HG02852 (cell line): Measurements from ENCODE around the gene CSTPP1.
"Not testable (repeated sequence)": the region's sequence is repeated elsewhere in the genome, so short reads cannot be mapped to it uniquely, and the experiment has no call there.

Experiments used
- ATAC-seq: cut with Tn5 transposase; IDR thresholded peaks from one replicate; pipeline ENCODE4 v1.9.1; 2021; ENCODE audit warnings: mild to moderate bottlenecking, moderate library complexity; ENCODE audit not compliant: unreplicated experiment

Gene CSTPP1

DNA sequence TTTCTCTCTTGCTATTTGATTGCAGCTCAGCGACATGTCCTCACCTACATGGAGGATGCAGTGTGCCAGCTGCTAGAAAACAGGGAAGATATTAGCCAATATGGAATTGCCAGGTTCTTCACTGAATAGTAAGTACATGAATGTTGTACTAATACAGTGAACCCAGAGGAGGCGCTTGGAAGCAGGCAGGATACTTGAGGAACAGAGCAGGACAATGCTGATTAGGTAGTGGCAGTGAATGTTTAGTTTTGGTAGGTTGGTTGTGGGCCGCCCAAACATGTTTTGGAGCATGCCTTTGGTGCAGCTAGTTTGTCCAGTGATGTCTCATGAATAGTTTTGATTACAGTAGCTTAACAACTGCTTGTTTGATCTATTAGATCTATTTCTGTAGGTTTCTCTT is 50.6 kb downstream of the CSTPP1 start:
- ATAC-seq: no peak

DNA sequence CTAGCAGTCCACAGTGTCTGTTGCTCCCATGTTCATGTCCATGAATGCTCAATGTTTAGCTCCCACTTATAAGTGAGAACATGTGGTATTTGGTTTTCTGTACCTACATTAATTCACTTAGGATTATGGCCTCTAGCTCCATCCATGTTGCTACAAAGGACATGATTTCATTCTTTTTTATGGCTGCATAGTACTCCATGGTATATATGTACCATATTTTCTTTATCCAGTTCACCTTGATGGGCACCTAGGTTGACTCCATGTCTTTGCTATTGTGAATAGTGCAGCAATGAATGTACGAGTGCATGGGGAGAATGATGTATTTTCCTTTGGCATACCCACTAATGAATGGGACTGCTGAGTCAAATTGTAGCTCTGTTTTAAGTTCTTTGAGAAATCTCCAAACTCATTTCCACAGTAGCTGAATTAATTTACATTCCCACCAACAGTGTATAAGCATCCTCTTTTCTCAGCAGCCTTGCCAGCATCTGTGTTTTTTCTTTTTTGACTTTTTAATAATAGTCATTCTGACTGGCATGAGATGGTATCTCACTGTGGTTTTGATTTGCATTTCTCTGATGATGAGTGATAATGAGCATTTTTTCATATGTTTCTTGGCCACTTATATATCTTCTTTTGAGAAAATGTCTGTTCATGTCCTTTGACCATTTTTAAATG is 53.4 kb downstream of the CSTPP1 start:
- not testable (repeated sequence) for ATAC-seq

DNA sequence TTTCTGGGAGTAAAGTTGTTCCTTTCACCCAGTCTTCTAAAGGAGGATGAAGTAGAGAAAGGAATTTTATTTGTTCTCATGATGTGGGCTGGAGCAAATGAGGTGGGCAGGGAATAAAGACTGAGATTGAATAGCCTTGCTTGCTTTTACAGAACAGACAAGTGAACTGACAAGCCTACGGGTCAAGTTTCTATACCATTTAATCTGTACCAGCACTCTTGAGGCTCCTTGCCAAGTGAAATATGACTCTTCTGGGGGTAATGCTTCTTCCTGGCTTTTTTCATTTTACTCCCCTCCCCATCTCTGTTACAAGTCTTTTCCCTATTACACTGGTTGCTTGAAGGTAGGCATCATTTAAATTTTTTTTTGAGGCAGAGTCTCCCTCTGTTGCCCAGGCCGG is 54.8 kb downstream of the CSTPP1 start:
- ATAC-seq: no peak

DNA sequence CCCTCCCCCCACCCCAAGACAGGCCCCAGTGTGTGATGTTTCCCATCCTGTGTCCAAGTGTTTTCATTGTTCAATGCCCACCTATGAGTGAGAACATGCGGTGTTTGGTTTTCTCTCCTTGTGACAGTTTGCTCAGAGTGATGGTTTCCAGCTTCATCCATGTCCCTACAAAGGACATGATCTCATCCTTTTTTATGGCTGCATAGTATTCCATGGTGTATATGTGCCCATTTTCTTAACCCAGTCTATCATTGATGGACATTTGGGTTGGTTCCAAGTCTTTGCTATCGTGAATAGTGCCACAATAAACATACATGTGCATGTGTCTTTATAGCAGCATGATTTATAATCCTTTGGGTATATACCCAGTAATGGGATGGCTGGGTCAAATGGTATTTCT is 55.8 kb downstream of the CSTPP1 start:
- not testable (repeated sequence) for ATAC-seq

DNA sequence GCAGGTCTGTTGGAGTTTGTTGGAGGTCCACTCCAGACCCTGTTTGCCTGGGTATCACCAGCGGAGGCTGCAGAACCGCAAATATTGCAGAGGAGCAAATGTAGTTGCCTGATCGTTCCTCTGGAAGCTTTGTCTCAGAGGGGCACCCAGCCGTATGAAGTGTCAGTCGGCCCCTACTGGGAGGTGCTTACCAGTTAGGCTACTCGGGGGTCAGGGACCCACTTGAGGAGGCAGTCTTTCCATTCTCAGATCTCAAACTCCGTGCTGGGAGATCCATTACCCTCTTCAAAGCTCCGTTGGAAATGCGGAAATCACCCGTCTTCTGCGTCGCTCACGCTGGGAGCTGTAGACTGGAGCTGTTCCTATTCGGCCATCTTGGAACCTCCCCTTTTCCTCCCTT is 61.2 kb downstream of the CSTPP1 start:
- ATAC-seq: not testable (repeated sequence)

DNA sequence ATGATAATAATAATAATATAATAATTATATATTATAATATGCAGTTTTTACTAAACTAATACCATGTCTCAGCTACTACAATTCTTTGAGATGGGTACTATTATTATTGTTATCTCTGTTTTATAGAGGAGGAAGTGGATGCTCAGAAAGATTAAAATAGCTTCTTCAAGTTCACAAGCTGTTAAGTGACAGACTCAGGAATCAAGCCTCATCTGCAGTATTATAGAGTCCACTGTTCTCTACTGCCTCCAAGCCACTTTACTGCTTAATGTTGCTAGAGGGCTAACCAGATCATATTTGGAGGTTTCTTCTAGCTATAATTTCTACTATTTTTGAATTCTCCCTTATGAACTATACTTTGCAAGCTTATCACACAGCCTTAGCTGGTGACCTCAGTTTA is 62.7 kb downstream of the CSTPP1 start:
- no peak for ATAC-seq

DNA sequence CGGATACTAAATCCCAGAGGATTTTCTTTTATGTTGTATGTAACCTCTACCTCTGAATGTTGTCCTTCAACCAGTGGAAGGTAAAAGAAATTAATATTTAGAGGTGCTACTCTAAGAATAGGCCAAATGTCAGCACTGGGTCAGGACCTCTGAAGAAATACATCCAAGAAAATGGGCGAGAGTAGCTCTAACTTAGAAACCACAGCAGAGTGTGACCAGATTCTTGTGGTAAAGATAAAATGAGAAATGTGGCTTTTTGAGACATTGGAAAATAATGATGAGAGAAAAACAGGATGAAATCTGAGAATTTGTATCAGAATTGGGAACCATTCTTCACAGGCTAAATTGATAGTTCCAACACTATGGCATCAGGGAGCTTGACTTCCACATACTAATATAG is 63.5 kb downstream of the CSTPP1 start:
- ATAC-seq: no peak

DNA sequence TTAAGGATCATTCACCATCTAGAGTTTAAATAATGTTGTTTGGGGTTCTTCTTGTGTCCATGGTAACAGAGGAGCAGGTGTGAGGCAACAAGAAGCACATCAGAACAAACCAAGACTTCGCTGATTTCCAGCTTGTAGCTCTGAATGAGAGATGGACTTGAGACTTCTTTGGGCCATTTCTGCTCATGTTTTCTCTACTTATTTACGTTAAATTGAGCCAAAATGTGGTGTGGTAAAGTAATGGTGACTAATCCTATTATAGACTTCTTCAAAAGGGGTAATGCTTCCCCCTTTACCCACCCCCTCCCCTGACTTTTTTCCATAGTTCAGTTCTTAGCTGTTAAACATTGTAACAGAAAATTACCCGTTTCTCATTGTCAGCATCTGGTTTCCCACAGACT is 65.2 kb downstream of the CSTPP1 start:
- no peak for ATAC-seq

DNA sequence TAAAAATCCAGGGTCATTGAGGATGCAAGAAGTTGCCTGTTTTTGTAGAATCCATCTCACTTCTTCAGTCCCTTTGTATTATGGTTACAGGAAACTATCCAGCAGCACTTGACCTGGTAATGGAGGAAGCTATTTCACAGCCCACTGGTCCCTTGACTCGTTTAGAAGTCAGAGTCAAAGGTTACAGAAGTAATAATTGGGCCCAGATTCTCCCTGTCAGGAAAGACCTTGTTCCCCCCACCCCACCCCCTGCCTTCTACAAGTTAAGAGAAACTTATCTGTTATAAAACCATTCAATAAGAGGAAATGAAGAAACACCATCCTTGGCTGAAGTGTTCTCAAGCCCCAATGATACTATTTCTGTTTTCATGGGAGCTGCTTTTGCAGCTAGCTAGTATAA is 65.8 kb downstream of the CSTPP1 start:
- ATAC-seq: no peak

DNA sequence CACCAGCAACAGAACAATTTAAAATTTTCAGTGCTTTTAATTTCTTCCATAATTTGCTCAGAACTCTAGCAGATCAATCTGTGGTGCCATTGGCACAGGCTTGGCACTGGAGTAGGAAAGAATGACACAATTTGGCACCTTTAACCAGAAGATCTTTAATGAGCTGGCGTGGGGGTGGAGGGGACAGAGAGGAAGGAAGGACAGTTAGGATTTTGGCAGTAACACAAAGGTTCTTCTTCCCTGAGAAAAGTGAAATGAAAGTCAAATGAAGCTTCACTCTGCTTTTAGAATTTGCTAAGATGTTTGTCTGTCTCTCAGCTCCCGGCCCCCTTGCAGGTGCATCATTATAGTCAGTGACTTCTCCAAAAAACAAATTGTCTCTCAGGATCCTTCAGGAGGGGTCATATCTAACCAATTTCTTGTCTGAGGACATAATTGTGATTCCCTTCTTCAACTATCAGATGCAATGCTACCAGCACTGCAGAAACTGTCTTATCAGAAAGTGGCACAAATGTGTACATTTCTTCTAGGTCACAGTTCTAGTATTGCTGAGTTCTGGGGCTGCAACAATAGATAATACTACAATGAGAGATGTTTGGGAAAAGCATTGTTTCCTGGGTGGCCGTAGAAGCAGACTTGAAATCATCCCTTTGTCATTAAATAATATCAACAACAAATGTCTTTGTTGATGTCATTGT is 66.8 kb downstream of the CSTPP1 start:
- ATAC-seq: no peak

DNA sequence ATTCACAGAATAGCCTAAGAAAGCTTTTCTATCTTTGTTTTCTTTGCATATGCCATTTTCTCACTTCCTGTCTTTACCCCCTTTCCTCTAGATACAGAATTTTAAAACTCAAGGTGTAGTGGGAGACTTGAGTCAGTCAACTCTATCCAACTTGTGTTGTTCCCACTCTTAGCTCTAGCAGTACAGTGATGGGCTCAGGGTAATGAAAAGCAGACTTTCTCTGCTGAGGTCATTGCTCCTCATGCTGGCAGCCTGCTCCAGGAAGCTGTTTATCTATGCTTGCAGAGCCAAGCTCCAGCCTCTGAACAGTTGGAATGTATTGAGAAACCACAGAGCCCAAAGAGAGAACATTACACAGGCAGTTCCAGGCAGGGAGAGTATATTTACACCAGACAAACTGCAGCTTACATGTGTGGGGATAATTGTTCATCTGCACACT is 68.1 kb downstream of the CSTPP1 start:
- no peak for ATAC-seq

DNA sequence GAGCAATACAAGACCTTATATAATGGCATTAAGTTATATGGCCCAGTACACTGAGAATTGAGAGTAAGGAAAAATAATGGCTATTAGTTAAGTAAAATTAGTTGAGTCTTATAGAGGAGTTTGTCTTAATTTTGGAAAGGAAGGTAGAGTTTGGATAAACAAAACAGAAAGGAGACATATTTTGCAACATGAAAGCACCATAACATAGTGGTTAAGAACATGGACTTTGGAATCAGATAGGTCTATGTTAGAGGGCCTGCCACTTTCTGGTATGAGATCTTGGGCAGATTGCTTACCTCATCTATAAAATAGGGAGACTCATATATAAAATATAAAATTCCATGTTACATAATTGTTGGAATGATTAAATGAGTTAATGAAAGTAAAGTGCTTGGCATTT is 68.9 kb downstream of the CSTPP1 start:
- ATAC-seq: no peak

DNA sequence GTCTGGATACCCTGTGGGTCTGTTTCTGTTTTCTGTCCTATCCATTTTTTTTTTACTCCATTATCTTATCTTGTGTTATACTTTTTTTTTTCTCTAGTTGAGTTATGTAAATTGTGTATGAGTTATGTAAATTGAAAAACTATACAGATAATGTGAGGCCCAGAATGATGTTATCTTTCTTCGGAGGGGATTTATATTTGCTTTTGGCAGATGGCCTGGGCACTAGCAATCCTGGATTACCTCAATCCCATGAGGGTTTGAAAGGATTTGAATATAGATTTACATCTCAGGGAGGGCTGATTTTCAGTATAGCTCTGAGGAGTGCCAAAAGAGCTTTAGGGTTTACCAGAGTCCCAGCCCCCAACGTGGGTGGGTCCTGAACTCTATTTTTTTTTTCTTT is 71.0 kb downstream of the CSTPP1 start:
- ATAC-seq: no peak

DNA sequence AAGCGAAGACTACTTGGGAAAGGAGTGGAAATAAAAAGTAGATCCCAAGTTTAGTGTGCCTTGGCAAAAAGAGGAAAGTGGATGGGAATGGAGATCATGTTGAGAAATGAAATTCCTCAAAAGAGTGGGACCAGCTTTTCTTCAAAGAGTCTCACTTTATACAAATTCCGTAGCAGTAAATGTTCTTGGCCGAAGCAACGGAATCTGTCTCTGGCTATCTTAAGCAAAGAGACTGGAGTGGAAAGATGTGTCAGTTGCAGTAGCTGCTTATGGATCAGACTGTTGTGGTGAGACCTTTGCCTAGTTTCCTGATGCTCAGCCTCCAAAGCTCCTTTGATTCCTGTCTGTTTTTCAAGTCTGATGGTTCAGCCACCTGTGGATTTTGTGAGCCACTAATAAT is 73.6 kb downstream of the CSTPP1 start:
- ATAC-seq: no peak

DNA sequence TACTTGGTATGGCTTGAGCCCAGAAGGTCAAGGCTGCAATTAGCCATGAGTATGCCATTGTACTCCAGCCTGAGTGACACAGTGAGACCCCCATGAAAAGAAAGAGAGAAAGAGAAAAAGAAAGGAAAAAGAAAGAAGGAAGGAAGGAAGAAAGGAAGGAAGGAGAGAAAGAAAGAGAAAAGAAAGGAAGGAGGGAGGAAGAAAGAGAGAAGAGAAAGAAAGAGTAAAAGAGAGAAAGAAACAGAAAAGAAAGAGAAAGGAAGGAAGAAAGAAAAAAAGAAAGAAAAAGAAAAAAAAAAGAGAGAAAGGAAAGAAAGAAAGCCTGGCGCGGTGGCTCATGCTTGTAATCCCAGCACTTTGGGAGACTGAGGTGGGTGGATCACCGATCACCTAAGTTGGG is 77.5 kb downstream of the CSTPP1 start:
- no peak for ATAC-seq

DNA sequence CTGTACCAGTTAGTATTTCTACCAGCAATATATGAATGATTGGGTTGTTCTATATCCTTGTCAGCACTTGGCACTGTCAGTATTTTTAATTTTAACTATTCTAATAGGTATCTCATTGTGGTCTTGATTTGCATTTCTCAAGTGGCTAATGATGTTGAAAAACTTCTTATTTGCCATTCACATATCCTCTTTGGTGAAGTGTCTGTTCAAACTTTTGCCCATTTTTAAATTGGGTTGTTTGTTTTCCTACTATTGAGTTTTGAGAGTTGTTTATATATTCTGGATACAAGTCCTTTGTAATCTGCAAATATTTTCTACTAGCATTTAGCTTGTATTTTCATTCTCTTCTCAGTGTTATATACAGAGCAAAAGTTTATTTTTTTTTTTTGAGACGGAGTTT is 82.1 kb downstream of the CSTPP1 start:
- no peak for ATAC-seq

DNA sequence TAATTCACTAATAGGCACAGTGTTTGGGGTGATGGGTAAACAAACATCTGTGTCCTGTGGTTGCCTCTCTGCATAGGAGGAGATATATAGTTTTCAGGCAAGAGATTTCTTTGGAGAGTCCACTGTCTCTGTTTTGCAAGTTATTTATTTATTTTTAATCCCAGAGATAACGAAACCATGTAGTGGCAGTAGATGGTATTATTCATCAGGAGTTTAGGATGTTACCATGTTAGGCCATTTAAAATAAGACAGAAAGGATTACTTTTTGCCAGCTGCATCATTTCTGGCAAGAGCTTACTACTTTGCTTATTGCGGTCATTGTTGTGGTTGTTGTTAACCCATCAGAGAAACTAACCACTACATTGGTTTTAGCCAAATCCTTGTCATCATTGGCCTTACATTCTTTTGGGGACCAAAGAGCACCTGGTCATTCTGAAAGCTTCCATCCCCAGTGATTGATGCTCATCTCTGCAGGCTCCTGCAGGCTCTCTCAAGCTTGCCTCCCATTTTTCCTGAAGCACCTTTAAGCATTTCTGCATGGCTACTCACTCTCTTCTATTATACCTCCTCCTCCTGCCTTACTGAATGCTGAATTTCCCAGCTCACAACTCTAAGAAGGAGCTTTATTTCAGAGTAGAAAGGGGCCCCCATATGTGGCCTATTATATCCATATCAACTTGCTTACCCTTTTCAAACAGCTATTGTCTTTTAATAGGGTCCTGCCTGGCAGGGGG is 84.4 kb downstream of the CSTPP1 start:
- ATAC-seq: no peak

DNA sequence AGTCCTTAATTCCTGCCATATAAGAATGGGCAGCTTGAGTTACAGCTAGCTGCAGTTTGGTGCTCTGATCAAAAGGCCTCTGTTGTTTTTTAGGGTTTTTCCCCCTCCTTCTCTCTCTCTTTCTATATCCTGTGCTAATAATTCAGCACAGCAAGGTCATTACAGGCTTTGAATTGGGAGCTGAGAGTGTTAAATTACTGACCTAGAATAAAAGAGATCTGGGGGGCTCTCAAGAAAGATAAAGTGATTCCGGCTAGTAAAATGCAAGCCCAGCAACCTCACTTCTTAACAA is 84.9 kb downstream of the CSTPP1 start:
- no peak for ATAC-seq

DNA sequence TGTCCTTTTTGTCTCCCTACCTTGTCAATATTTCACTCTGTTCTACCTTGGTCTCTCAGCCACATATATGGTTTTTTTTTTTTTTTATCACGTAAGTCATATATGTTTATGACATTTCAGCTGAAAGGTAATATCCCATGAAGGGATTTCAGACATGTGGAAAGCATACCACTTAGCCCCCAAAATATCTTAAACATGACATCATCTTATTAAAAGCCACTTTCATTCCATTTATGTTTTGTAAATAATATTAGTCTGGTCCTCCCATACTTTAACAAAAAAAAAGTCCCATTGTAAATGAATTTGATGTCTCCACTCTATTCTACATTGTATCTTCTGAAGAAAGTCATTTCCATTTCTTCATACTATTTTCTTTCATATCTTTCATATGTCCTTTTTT is 85.4 kb downstream of the CSTPP1 start:
- ATAC-seq: no peak

DNA sequence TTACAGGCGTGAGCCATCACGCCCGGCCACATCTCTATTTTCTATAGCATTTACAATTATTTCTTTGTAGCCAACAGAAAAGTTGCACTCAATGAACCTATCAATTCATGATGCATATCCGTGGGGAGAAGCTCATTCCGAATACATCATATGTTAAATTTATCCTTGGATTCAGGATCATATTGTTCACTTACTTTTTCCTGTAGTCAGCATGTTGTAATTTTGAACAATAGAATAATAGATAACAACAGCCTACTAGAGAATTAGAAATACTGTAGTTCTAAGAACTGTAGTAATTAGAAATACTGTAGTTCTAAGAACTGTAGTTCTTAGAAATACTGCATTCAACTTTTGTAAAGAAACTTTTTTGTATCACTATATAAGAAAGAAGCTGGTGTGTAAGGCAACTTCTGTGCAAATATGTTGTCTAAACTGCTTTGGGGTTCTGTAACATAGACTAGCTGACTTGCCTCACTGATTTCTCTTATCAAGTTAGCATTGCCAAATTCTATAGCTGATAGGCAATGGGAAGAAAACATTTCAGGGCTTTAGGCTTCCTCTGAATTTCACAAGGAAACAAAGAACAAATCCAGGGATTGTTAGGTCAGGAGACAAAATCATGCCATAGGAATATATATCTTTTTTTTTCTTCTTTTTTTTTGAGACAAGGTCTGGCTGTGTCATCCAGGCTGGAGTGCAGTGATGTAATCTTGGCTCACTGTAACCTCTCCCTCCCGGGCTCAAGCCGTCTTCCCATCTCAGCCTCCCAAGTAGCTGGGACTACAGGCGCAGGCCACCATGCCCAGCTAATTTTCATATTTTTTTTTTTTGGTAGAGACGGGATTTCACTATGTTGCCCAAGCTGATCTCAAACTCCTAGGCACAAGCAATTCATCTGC is 91.9 kb downstream of the CSTPP1 start:
- ATAC-seq: no peak

DNA sequence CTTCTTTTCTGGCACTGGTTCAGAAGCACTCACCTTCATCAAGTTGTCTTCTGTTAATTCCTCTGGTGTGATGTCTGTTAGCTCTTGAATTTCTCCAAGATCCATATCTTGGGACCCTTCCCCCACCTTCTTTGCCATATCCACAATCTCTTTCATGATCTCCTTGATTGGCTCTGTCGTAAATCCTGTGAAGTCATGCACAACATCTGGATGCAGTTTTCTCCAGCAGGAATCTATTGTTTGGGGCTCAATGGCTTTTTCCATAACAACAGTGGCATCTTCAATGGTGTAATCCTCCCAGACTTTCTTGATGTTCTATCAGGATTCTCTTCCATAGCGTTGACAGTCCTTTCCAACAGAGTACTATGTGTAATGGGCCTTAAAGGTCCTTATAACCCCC is 96.9 kb downstream of the CSTPP1 start:
- no peak for ATAC-seq
